ENCODE measurements around the gene INTS11.

GRCh38 chr1:1336446-1336845 is 12.0 kb upstream of the INTS11 start:
- TF ChIP-seq CTCF (IDR thresholded peaks at IDR 0.05) = no peak
- TF ChIP-seq EZH2 (IDR thresholded peaks at IDR 0.05; ENCODE audit: borderline replicate concordance, insufficient read depth, low read depth, low read length, poor library complexity, severe bottlenecking) = no peak
